Dedifferentiated amniotic fluid mesenchymal stem cell (primary cell): ENCODE data around the gene PARP3.
"Not testable (repeated sequence)": the region's sequence is repeated elsewhere in the genome, so short reads cannot be mapped to it uniquely, and the experiment has no call there.

Source experiments
- DNase-seq: peaks from one replicate; pipeline ENCODE4 v3.0.0-alpha.2; 2016; ENCODE audit errors: extremely low spot score

Gene PARP3

GRCh38 chr3:51941798-51942602, at the start of gene PARP3, which contains the start of gene RRP9:
TSS of gene PARP3 (plus strand) at chr3:51942363. CDS start at chr3:51943356, 993 bp downstream.
TSS of gene RRP9 (minus strand) at chr3:51941904. CDS start at chr3:51941867, 37 bp downstream.
- DNase-seq, result peak; percentile 100

DNA sequence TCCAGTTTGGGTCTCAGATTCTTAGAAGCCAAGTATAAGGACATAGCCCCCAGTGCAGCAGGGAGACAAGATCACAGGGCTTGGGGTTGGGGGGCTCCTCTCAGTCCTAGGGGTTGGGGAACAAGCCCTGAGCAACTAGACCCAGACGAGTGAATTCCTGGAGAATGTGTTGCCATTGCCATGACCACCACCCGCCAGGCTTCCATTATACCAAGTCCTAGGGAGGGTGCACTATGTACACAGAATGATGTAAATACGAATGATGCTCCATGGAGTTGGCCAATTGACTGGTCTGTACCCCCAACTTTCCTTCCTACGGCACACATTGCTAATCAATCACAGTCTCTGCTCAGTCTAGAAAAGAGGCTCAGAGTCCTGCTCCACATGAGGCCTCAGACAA, 47.8 kb upstream of the PARP3 start:
- DNase-seq, result no peak

DNA sequence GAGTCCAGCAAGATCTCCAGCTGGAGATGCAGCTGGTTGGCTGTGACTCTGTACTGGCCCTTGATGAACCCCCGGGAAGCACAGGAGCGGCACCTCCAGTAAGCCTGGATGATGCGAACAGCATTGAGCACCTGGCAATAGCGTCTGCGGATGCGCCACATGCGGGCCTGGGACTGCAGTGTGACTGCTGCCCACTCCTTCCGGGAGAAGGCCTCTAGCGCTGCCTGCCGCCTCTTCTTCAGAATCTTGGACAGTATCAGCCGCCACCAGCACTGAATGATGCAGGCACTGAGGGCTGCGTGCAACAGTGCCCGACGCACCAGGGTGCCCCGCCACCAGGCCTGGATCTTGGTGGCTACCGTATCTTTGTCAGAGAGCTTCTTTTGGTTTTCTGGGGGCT, 47.2 kb upstream of the PARP3 start:
- DNase-seq, result no peak

DNA sequence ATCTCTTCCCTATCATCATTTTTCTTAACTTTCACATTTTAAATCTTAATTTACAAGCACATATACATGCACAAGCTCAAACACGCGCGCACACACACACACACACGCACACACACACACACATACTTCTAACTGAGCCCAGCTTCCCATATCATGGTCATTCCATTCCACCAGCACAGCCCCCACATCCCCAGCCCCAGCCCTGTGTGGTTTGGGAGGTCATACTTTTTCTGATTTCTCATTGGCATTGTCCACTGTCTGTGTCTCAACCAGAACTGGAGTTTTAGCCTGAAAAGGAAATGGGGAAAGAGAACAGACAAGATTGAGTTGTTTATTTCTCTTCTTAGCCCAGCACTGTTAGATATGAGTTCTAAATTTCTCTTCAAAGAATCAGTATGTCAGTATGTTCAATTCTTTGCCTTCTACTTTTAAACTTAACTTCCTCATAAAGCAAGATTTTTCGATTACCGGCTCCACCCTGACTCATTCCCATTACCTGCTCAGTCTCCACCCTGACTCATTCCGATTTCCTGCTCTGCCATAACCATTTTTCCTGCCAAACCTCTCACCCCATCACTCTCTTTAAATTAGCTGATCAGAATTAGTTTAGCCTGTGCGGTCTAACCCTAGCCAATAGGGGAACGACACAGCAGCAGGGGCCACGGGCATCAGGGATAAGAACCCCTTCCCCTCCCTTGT, 45.4 kb upstream of the PARP3 start:
- no peak for DNase-seq

GRCh38 chr3:51897391-51897790, 44.8 kb upstream of the PARP3 start:
- DNase-seq, result no peak

GRCh38 chr3:51900043-51900442, 42.1 kb upstream of the PARP3 start:
- DNase-seq, result not testable (repeated sequence)

DNA sequence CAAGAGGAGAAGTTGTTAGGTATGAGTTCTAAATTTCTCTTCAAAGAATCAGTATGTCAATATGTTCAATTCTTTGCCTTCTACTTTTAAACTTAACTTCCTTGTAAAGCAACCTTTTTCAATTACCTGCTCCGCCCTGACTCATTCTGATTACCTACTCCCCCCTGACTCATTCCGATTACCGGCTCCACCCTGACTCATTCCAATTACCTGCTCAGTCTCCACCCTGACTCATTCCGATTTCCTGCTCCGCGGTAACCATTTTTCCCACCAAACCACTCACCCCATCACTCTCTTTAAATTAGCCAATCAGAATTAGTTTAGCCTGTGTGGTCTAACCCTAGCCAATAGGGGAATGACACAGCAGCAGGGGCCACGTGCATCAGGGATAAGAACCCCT, 39.8 kb upstream of the PARP3 start:
- DNase-seq, result not testable (repeated sequence)

GRCh38 chr3:51904034-51904823, 37.9 kb upstream of the PARP3 start:
- DNase-seq, result no peak

- no peak for DNase-seq
Observed at GRCh38 chr3:51908026-51908425, 34.1 kb upstream of the PARP3 start.

DNA sequence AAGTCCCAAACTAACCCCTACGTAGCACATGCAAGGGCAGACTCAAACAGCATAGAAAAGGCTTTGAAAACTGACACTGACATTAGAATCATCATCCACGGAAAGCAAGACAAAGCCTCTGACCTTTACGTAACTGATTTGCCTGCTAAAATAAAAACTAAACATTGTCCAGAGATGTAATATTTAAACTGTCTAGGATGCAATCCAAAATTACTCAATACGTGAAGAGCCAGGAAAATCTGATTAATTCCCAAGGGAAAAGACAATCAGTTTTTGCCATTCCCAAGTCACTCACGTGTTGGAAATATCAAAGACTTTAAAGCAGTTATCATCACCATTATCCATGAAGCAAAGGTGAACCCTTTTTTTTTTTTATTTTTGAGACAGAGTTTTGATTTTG, 25.7 kb upstream of the PARP3 start:
- no peak for DNase-seq

- DNase-seq, result no peak
Observed at GRCh38 chr3:51921081-51921578, 21.0 kb upstream of the PARP3 start.

GRCh38 chr3:51927061-51927977, 14.8 kb upstream of the PARP3 start:
- no peak for DNase-seq

DNA sequence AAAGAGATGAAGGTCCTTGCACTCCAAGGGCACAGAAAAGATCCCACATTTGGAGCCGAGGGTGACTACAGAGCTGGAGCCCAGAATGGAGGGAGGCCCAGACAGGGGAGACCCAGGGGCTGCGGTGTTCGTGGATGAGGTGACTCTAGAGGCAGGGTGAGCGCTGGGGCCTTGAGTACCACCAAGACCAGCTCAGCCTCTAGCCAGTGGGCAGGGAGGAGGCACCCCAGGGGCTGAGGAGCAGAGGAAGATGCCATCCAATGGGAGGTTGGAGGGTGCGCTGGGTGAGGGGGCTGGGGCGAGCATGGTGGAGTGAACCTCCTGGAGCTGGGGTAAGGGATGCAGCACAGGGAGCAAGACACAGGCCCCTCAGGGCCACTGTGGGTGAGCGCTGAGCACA, 13.7 kb upstream of the PARP3 start:
- no peak for DNase-seq

DNA sequence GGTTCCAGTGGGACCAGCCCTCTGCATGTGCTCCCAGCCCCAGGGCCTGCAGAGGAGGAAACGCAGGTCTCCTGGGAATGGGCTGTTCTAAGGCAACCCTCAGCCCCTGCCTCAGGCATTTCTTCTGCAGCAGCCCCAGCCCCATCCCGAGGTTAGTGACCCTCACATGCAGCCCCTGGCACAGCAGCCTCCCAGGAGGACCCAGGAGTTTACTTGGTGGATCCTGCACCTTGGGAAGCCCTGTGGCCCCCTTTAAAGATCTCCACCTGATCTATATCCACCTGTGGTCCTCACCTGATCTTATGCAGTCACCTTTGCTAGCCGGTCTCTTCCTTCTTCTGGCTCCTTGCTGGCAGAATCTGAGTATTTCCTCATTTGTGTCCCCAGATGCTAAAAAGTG, 13.2 kb upstream of the PARP3 start:
- DNase-seq, result not testable (repeated sequence)

DNA sequence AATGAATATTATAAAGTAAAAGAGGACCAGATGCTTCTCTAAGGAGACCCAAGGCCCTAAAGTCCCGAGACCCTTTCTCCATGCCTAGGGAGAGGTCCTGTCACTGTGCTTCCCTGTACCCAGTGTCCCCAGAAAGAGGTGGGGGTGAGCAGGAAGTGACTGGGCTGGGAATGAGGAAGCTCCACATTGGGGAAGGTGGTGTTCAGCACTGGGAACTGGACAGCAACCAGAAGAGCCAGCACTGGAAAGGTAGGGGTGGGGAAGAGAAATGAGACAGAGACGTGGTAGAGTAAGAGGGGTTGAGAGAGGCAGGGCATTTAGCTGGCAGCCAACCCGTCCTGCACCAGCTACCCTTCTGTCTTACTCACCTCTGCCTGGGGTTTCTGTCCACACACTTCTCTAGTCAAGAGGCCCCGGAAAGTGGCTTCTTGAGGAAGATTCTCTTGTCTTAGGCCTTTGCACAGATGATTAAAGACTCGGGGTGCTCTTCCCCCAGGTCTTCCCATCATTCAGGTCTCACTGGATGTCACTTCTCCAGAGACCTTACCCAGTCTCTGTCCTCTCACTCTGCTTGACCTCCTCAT, 12.7 kb upstream of the PARP3 start:
- DNase-seq, result no peak

GRCh38 chr3:51930439-51930838, 11.7 kb upstream of the PARP3 start:
- no peak for DNase-seq

- no peak for DNase-seq
Observed at GRCh38 chr3:51931756-51932155, 10.4 kb upstream of the PARP3 start.

- DNase-seq, result no peak
Observed at GRCh38 chr3:51932471-51933370, 9.4 kb upstream of the PARP3 start.

GRCh38 chr3:51933471-51934138, 8.6 kb upstream of the PARP3 start:
- no peak for DNase-seq
